Kidney (tissue), 22 donors: ENCODE results near the gene MECR. TPM values are rescaled to one million over a fixed set of nuclear protein-coding genes. Genes with fewer than 3 reads are reported as not detected.
A peak's percentile ranks its signal among the peaks of the same experiment; 100 is the strongest.

Source experiments
- DNase-seq, 5 donors: peaks; one replicate each; pipeline ENCODE4 v3.0.0-alpha.2; 2013 to 2020
- FAIRE-seq: peaks from 2 replicates; lab custom pipeline; 2012; peaks lifted over from hg19 to GRCh38; lab: Jason Lieb, UNC
- H3K27ac ChIP-seq, 2 donors: one replicate each; pipeline ENCODE4 v1.7.0; 2013; ENCODE audit warnings: low read depth in 2 of 2, low read length in 2 of 2, inconsistent platforms in 1 of 2
- H3K27me3 ChIP-seq: one replicate; pipeline ENCODE4 v1.7.1; 2013; ENCODE audit warnings: low read length, inconsistent platforms; ENCODE audit not compliant: control insufficient read depth, insufficient read depth
- H3K36me3 ChIP-seq, 3 donors: one replicate each; pipeline versions ENCODE4 v1.7.0 to v1.7.1; 2013; ENCODE audit warnings: low read length in 3 of 3, control low read depth in 1 of 3, inconsistent platforms in 1 of 3; ENCODE audit not compliant: insufficient read depth in 3 of 3, control insufficient read depth in 2 of 3
- H3K4me1 ChIP-seq, 3 donors: one replicate each; pipeline versions ENCODE4 v1.7.0 to v1.7.1; 2013; ENCODE audit warnings: low read length in 3 of 3, inconsistent platforms in 1 of 3, low read depth in 1 of 3; ENCODE audit not compliant: control insufficient read depth in 2 of 3, insufficient read depth in 2 of 3
- H3K4me3 ChIP-seq, 3 donors: one replicate each; pipeline versions ENCODE4 v1.7.0 to v1.8.1; 2013; ENCODE audit warnings: low read length in 3 of 3, control low read depth in 1 of 3, inconsistent platforms in 1 of 3
- H3K9ac ChIP-seq, 3 donors: one replicate each; pipeline versions ENCODE4 v1.7.0 to v1.7.1; 2013; ENCODE audit warnings: low read length in 3 of 3, control low read depth in 1 of 3, inconsistent platforms in 1 of 3
- H3K9me3 ChIP-seq, 3 donors: one replicate each; pipeline versions ENCODE4 v1.7.0 to v1.7.1; 2013; ENCODE audit warnings: low read length in 3 of 3, control low read depth in 1 of 3, inconsistent platforms in 1 of 3; ENCODE audit not compliant: control insufficient read depth in 2 of 3, insufficient read depth in 1 of 3
- CTCF ChIP-seq: IDR thresholded peaks from 3 replicates; pipeline ENCODE4 v1.5.1; 2012; ENCODE audit warnings: mild to moderate bottlenecking, moderate library complexity, borderline replicate concordance; ENCODE audit not compliant: insufficient read depth; ENCODE audit errors: extremely low read depth
- intact Hi-C: fragments of 100-400 bp; cut with DNase I; formaldehyde crosslinking; loops from one replicate; pipeline ENCODE4 v1.11.1; 2022
- long read RNA-seq, 10 donors: library from polyadenylated mRNA in 1 of 10; unstranded in 1 of 10; transcript quantifications; one replicate each; pipeline ENCODE4 v2.0.0 and lab custom pipeline, GENCODE V29; 2021 to 2026
- polyA plus RNA-seq: library from polyadenylated mRNA; stranded (reverse); fragments of 350-450 nt; fragmentation: Illumina TruSeq; extraction: RNeasy Lipid Tissue Mini Kit (QIAGEN cat#74804); gene quantifications from one replicate; pipeline ENCODE4 v1.2.3, GENCODE V29; 2014; ENCODE audit warnings: low read depth, low replicate concordance; ENCODE audit not compliant: insufficient read depth
- total RNA-seq: library from RNA; stranded (reverse); fragmentation: NEBNext Ultra II Directional; extraction: Animal tissue kit (Norgen Biotek cat#: 25700); gene quantifications from one replicate; pipeline ENCODE4 v1.2.1, GENCODE V29; 2021
- donor health status: control.
- donor health status: control.
- donor health status: control.
- donor health status: control.
- donor health status: control.
- donor health status: DM: yes; HTN: yes; CAD: no.
- donor health status: Normal renal cell carcinoma (clear cell type).

MECR gene
- total RNA-seq (27.7 TPM), polyA plus RNA-seq (42.6 TPM)
- long read RNA-seq, donor 1, partial matches to known transcripts: 0 of 2 reads
- long read RNA-seq, donor 1, other reads (novel, unspliced or antisense): 0 of 2 reads
- long read RNA-seq, donor 2, transcript MECR-201 (10 exons, 1,353 nt): major isoform, 7 of 7 reads
- long read RNA-seq, donor 2, partial matches to known transcripts: 0 of 7 reads
- long read RNA-seq, donor 2, other reads (novel, unspliced or antisense): 0 of 7 reads
- long read RNA-seq, donor 3, transcript MECR-201 (10 exons, 1,353 nt): major isoform, 9 of 16 reads
- long read RNA-seq, donor 3, partial matches to known transcripts: 5 of 16 reads
- long read RNA-seq, donor 3, other reads (novel, unspliced or antisense): 0 of 16 reads
- long read RNA-seq, donor 4, transcript MECR-201 (10 exons, 1,353 nt): major isoform, 5 of 6 reads
- long read RNA-seq, donor 4, partial matches to known transcripts: 0 of 6 reads
- long read RNA-seq, donor 4, other reads (novel, unspliced or antisense): 0 of 6 reads
- long read RNA-seq, donor 5, partial matches to known transcripts: 0 of 1 reads
- long read RNA-seq, donor 5, other reads (novel, unspliced or antisense): 0 of 1 reads
- long read RNA-seq, donor 6, partial matches to known transcripts: 0 of 2 reads
- long read RNA-seq, donor 6, other reads (novel, unspliced or antisense): 0 of 2 reads
- long read RNA-seq, donor 7, transcript MECR-201 (10 exons, 1,353 nt): major isoform, 9 of 20 reads
- long read RNA-seq, donor 7, partial matches to known transcripts: 2 of 20 reads
- long read RNA-seq, donor 7, other reads (novel, unspliced or antisense): 8 of 20 reads
- long read RNA-seq, donor 8, partial matches to known transcripts: 0 of 4 reads
- long read RNA-seq, donor 8, other reads (novel, unspliced or antisense): 0 of 4 reads
- long read RNA-seq, donor 9, partial matches to known transcripts: 0 of 3 reads
- long read RNA-seq, donor 9, other reads (novel, unspliced or antisense): 0 of 3 reads
- long read RNA-seq, donor 10, partial matches to known transcripts: 0 of 4 reads
- long read RNA-seq, donor 10, other reads (novel, unspliced or antisense): 0 of 4 reads

- DNase-seq: peak; percentile 96 to 98 (median 97)
- Histone ChIP-seq H3K9ac (peak within 1 kb of the TSS; percentile 62 to 88 (median 63)), H3K27me3 (no peaks in the 10 kb centered on the region), H3K4me3 (peak within 1 kb of the TSS; percentile 78 to 97 (median 92)), H3K27ac (no peak within 1 kb of the TSS), H3K9me3 (no peaks in the 10 kb centered on the region), H3K36me3 (no peaks in the 10 kb centered on the region), H3K4me1 (peaks cover 0 to 7% (median 7%) of the 10 kb centered on the region in 3 donors)
- TF ChIP-seq CTCF: no peak
- FAIRE-seq: no peak
- intact Hi-C loops: loop anchor here (10.0 kb wide), 1 partner anchor 1474 kb away; no protein-coding TSS in a partner anchor
Observed at GRCh38 chr1:29230553-29231378, at the start of gene MECR. MECR (minus strand) TSS chr1:29230934; CDS start chr1:29230906, 28 bp downstream.

- Histone ChIP-seq H3K4me3 (no peak overlapping the region), H3K9ac (no peak overlapping the region), H3K4me1 (no peaks in the 10 kb centered on the region), H3K27ac (no peak overlapping the region), H3K36me3 (no peaks in the 10 kb centered on the region), H3K9me3 (no peaks in the 10 kb centered on the region), H3K27me3 (no peaks in the 10 kb centered on the region)
- intact Hi-C loops: no loop called here
- FAIRE-seq (no peak), DNase-seq (peak in 2 of 5 donors; percentile 37 to 58)
- no peak for TF ChIP-seq CTCF
Observed at GRCh38 chr1:29279951-29280391, 49.2 kb upstream of the MECR start.

- TF ChIP-seq CTCF: no peak
- no peak overlapping the region for H3K27ac ChIP-seq
- H3K27me3 ChIP-seq: no peaks in the 10 kb centered on the region
- DNase-seq (no peak), FAIRE-seq (no peak)
- H3K9ac ChIP-seq: no peak overlapping the region
- no peaks in the 10 kb centered on the region for H3K36me3 ChIP-seq
- intact Hi-C loops: no loop called here
- no peak overlapping the region for H3K4me3 ChIP-seq
- no peaks in the 10 kb centered on the region for H3K4me1 ChIP-seq
- H3K9me3 ChIP-seq: no peaks in the 10 kb centered on the region
Observed at GRCh38 chr1:29279406-29279805, 48.7 kb upstream of the MECR start.
